ENCODE measurements around the gene PTBP3.

- no peak for TF ChIP-seq CTCF (conservative IDR thresholded peaks at IDR 0.05 in 1 of 2, IDR thresholded peaks at IDR 0.05 in 1 of 2; ENCODE audit: low read depth in 1 of 2, low read length in 2 of 2)
- no peak for TF ChIP-seq EZH2 (IDR thresholded peaks at IDR 0.05; ENCODE audit: low read length, missing control alignments)
Observed at GRCh38 chr9:112212926-112213325, 120.5 kb downstream of the PTBP3 start.

Measured in fibroblast of lung (primary cell).